ENCODE data around the gene TOR1B.
"Not testable (repeated sequence)": the region's sequence is repeated elsewhere in the genome, so short reads cannot be mapped to it uniquely, and the experiment has no call there.

The TOR1B gene

DNA sequence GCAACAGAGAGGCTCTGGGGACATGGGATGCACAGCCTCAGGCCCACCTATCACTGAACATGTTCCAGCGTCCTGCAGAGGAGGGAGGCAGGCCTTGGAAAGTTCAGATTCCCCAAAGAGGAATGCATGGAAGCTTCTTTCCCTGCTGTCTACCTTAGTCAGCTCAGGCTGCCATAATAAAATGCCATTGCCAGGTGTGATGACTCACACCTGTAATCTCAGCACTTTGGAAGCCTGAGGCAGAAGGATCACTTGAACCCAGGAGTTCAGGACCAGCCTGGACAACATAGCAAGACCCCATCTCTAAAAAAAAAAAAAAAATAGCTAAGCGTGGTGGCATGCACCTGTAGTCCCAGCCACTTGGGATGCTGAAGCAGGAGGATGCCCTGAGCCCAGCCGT lies 24.5 kb upstream of the TOR1B start:
- no peak for TF ChIP-seq CTCF (IDR thresholded peaks at IDR 0.05; ENCODE audit: unreplicated experiment in 3 of 3)
- no peaks in the 10 kb centered on the region for H3K36me3 Mint-ChIP-seq (ENCODE audit: low read depth)
- H3K27ac Mint-ChIP-seq = no peak overlapping the region
- peaks cover 16% of the 10 kb centered on the region for H3K27me3 Mint-ChIP-seq (ENCODE audit: low read depth)
- H3K4me3 Mint-ChIP-seq = no peak overlapping the region
- peaks cover 9% of the 10 kb centered on the region for H3K4me1 Mint-ChIP-seq
- no peaks in the 10 kb centered on the region for H3K9me3 Mint-ChIP-seq

DNA sequence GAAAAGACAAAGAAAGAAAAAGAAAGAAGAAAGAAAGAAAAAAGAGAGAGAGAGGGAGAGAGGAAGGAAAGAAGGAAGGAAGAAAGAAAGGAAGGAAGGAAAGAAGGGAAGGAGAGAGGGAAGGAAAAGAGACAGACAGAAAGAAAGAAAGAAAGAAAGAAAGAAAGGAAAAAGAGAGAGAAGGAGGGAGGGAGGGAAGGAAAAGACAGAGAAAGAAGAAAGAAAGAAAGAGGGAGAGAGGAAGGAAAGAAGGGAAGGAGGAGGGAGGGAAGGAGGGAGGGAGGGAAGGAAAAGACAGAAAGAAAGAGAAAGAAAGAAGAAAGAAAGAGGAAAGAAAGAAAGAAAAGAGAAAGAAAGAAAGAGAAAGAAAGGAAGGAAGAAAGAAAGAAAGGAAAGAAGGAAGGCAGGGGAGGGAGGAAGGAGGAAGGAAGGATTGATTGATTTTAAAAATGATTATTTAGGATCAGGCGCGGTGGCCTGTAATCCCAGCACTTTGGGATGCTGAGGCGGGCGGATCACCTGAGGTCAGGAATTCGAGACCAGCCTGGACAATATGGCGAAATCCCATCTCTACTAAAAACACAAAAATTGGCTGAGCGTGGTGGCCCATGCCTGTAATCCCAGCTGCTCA lies 23.3 kb upstream of the TOR1B start:
- Mint-ChIP-seq H3K4me1 (peaks cover 9% of the 10 kb centered on the region), H3K27me3 (ENCODE audit: low read depth) (peaks cover 22% of the 10 kb centered on the region), H3K36me3 (ENCODE audit: low read depth) (no peaks in the 10 kb centered on the region), H3K9me3 (no peaks in the 10 kb centered on the region), H3K27ac (no peak overlapping the region), H3K4me3 (no peak overlapping the region)
- no peak for TF ChIP-seq CTCF (IDR thresholded peaks at IDR 0.05; ENCODE audit: unreplicated experiment in 3 of 3)

DNA sequence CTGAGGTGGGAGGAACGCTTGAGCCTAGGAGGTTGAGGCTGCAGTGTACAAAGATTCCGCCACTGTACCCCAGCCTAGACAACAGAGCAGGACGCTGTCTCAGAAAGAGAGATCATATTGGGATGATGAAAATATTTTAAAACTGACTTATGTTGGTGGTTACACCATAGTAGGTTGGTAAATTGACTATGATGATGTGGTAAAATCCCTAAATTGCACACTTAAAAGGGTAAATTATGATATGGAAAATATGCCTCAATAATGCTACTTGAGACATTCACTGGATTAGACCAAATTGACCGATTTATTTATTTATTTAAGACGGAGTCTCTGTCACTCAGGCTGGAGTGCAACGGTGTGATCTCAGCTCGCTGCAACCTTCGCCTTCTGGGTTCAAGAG lies 21.9 kb upstream of the TOR1B start:
- H3K27ac Mint-ChIP-seq = no peak overlapping the region
- H3K4me3 Mint-ChIP-seq = no peak overlapping the region
- TF ChIP-seq CTCF (IDR thresholded peaks at IDR 0.05; ENCODE audit: unreplicated experiment in 3 of 3) = no peak
- no peaks in the 10 kb centered on the region for H3K9me3 Mint-ChIP-seq
- peaks cover 9% of the 10 kb centered on the region for H3K4me1 Mint-ChIP-seq
- peaks cover 34% of the 10 kb centered on the region for H3K27me3 Mint-ChIP-seq (ENCODE audit: low read depth)
- no peaks in the 10 kb centered on the region for H3K36me3 Mint-ChIP-seq (ENCODE audit: low read depth)

GRCh38 chr9:129781981-129782380 lies 21.0 kb upstream of the TOR1B start:
- H3K4me1 Mint-ChIP-seq = peaks cover 8% of the 10 kb centered on the region
- H3K27ac Mint-ChIP-seq = no peak overlapping the region
- no peaks in the 10 kb centered on the region for H3K36me3 Mint-ChIP-seq (ENCODE audit: low read depth)
- H3K27me3 Mint-ChIP-seq (ENCODE audit: low read depth) = peaks cover 42% of the 10 kb centered on the region
- no peaks in the 10 kb centered on the region for H3K9me3 Mint-ChIP-seq
- no peak for TF ChIP-seq CTCF (IDR thresholded peaks at IDR 0.05; ENCODE audit: unreplicated experiment in 3 of 3)
- H3K4me3 Mint-ChIP-seq = no peak overlapping the region

GRCh38 chr9:129783516-129784361 lies 19.2 kb upstream of the TOR1B start:
- Mint-ChIP-seq H3K4me1 (no peaks in the 10 kb centered on the region), H3K27ac (peak overlapping the region in 2 of 3 experiments; percentile 5 to 24), H3K27me3 (ENCODE audit: low read depth) (peaks cover 57% of the 10 kb centered on the region), H3K9me3 (no peaks in the 10 kb centered on the region), H3K4me3 (no peak overlapping the region), H3K36me3 (ENCODE audit: low read depth) (no peaks in the 10 kb centered on the region)
- TF ChIP-seq CTCF (IDR thresholded peaks at IDR 0.05; ENCODE audit: unreplicated experiment in 3 of 3) = peak; percentile 90 to 92 (median 92)

DNA sequence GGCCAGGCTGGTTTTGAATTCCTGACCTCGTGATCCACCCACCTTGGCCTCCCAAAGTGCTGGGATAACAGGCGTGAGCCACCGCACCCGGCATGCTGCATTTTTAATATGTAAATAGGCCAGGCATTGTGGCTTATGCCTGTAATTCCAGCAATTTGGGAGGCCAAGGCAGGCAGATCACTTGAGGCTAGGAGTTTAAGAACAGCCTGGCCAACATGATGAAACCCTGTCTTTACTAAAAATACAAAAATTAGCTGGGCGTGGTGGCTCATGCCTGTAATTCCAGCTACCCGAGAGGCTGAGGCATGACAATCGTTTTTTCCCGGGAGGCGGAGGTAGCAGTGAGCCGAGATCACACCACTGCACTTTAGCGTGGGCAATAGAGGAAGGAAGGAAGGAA lies 18.0 kb upstream of the TOR1B start:
- H3K9me3 Mint-ChIP-seq; H3K27ac Mint-ChIP-seq; H3K4me3 Mint-ChIP-seq; H3K4me1 Mint-ChIP-seq; H3K36me3 Mint-ChIP-seq (ENCODE audit: low read depth): not testable (repeated sequence)
- peaks cover 60% of the 10 kb centered on the region for H3K27me3 Mint-ChIP-seq (ENCODE audit: low read depth)

All from nephron (organoid).